Measurements from ENCODE around the gene AADACL4. TPM values are rescaled to one million over a fixed set of nuclear protein-coding genes. Genes with fewer than 3 reads are reported as not detected.

The AADACL4 gene
- total and polyA plus RNA-seq, 2 experiments from 2014 or later: not detected

DNA sequence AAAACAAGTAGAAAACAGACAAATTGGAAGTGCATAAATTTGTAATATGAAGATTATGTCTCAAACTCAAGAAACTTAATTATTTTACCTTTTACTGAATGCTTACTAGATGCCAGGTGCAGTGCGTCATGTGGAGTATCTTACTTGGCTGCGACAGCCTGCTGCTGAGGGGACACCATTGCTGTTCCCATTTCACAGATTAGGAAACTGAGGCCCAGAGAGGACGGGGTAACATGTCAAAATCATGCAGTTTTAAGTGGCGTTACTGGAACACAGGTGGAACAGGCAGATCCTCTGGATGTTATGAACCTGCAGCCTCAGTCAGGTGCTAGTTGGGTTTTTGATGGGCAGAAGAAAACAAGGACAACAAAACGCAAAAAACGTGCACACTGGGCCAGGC is 18.6 kb upstream of the AADACL4 start:
- ATAC-seq: no peak
- H3K27ac Mint-ChIP-seq: no peak overlapping the region
- H3K9me3 Mint-ChIP-seq: 0 out of 3 replicates have a peak, but pooled peaks cover 8% of the 10 kb centered on the region

More for the DNA sequence above, 18.6 kb upstream of the AADACL4 start:
- Mint-ChIP-seq H3K4me1 (peaks cover 42% of the 10 kb centered on the region), H3K27me3 (ENCODE audit: insufficient read depth, low read depth, poor library complexity) (peaks cover 5% of the 10 kb centered on the region), H3K36me3 (ENCODE audit: low read depth) (peaks cover 5% of the 10 kb centered on the region; the same call in 1 of the 3 replicates), H3K4me3 (no peak overlapping the region)
- no peaks in the 10 kb centered on the region for H4K20me1 ChIP-seq (replicated peaks; ENCODE audit: insufficient read depth)
- no peaks in the 10 kb centered on the region for H3K79me2 ChIP-seq (replicated peaks; ENCODE audit: insufficient read depth)
- no peak overlapping the region for H3K4me3 ChIP-seq
- no peaks in the 10 kb centered on the region for H3K9me2 ChIP-seq (ENCODE audit: insufficient read depth)
- no peaks in the 10 kb centered on the region for H3K36me3 ChIP-seq (ENCODE audit: insufficient read depth)
- H3K27me3 ChIP-seq (ENCODE audit: insufficient read depth): no peaks in the 10 kb centered on the region
- no peak overlapping the region for H3K27ac ChIP-seq (ENCODE audit: low read depth)
- no peak for DNase-seq (ENCODE audit: low spot score)
- TF ChIP-seq EZH2 (IDR thresholded peaks at IDR 0.05; ENCODE audit: low read depth, unreplicated experiment) (no peak), EZH2phosphoT487 (IDR thresholded peaks at IDR 0.05; ENCODE audit: unreplicated experiment) (no peak), ZNF331 (CRISPR knock-in tag; IDR thresholded peaks at IDR 0.05; ENCODE audit: low read depth) (no peak), ZNF114 (CRISPR knock-in tag; IDR thresholded peaks at IDR 0.05) (no peak), STAT1 (IDR thresholded peaks at IDR 0.05; ENCODE audit: unreplicated experiment) (no peak), NANOG (IDR thresholded peaks at IDR 0.05; ENCODE audit: borderline replicate concordance) (no peak), CREB1 (CRISPR knock-in tag; IDR thresholded peaks at IDR 0.05; ENCODE audit: low read depth) (no peak), POLR2AphosphoS5 (IDR thresholded peaks at IDR 0.05; ENCODE audit: low read depth) (no peak), JUNB (IDR thresholded peaks at IDR 0.05; ENCODE audit: unreplicated experiment) (no peak)
- TF ChIP-seq, protein P1, sequence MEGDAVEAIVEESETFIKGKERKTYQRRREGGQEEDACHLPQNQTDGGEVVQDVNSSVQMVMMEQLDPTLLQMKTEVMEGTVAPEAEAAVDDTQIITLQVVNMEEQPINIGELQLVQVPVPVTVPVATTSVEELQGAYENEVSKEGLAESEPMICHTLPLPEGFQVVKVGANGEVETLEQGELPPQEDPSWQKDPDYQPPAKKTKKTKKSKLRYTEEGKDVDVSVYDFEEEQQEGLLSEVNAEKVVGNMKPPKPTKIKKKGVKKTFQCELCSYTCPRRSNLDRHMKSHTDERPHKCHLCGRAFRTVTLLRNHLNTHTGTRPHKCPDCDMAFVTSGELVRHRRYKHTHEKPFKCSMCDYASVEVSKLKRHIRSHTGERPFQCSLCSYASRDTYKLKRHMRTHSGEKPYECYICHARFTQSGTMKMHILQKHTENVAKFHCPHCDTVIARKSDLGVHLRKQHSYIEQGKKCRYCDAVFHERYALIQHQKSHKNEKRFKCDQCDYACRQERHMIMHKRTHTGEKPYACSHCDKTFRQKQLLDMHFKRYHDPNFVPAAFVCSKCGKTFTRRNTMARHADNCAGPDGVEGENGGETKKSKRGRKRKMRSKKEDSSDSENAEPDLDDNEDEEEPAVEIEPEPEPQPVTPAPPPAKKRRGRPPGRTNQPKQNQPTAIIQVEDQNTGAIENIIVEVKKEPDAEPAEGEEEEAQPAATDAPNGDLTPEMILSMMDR (conservative IDR thresholded peaks at IDR 0.05; ENCODE audit: low read depth in 2 of 2): no peak
- TF ChIP-seq, protein P2, sequence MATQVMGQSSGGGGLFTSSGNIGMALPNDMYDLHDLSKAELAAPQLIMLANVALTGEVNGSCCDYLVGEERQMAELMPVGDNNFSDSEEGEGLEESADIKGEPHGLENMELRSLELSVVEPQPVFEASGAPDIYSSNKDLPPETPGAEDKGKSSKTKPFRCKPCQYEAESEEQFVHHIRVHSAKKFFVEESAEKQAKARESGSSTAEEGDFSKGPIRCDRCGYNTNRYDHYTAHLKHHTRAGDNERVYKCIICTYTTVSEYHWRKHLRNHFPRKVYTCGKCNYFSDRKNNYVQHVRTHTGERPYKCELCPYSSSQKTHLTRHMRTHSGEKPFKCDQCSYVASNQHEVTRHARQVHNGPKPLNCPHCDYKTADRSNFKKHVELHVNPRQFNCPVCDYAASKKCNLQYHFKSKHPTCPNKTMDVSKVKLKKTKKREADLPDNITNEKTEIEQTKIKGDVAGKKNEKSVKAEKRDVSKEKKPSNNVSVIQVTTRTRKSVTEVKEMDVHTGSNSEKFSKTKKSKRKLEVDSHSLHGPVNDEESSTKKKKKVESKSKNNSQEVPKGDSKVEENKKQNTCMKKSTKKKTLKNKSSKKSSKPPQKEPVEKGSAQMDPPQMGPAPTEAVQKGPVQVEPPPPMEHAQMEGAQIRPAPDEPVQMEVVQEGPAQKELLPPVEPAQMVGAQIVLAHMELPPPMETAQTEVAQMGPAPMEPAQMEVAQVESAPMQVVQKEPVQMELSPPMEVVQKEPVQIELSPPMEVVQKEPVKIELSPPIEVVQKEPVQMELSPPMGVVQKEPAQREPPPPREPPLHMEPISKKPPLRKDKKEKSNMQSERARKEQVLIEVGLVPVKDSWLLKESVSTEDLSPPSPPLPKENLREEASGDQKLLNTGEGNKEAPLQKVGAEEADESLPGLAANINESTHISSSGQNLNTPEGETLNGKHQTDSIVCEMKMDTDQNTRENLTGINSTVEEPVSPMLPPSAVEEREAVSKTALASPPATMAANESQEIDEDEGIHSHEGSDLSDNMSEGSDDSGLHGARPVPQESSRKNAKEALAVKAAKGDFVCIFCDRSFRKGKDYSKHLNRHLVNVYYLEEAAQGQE (IDR thresholded peaks at IDR 0.05; ENCODE audit: unreplicated experiment): no peak
- TF ChIP-seq, protein P3, sequence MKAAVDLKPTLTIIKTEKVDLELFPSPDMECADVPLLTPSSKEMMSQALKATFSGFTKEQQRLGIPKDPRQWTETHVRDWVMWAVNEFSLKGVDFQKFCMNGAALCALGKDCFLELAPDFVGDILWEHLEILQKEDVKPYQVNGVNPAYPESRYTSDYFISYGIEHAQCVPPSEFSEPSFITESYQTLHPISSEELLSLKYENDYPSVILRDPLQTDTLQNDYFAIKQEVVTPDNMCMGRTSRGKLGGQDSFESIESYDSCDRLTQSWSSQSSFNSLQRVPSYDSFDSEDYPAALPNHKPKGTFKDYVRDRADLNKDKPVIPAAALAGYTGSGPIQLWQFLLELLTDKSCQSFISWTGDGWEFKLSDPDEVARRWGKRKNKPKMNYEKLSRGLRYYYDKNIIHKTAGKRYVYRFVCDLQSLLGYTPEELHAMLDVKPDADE (IDR thresholded peaks at IDR 0.05): no peak
- TF ChIP-seq, protein P4, sequence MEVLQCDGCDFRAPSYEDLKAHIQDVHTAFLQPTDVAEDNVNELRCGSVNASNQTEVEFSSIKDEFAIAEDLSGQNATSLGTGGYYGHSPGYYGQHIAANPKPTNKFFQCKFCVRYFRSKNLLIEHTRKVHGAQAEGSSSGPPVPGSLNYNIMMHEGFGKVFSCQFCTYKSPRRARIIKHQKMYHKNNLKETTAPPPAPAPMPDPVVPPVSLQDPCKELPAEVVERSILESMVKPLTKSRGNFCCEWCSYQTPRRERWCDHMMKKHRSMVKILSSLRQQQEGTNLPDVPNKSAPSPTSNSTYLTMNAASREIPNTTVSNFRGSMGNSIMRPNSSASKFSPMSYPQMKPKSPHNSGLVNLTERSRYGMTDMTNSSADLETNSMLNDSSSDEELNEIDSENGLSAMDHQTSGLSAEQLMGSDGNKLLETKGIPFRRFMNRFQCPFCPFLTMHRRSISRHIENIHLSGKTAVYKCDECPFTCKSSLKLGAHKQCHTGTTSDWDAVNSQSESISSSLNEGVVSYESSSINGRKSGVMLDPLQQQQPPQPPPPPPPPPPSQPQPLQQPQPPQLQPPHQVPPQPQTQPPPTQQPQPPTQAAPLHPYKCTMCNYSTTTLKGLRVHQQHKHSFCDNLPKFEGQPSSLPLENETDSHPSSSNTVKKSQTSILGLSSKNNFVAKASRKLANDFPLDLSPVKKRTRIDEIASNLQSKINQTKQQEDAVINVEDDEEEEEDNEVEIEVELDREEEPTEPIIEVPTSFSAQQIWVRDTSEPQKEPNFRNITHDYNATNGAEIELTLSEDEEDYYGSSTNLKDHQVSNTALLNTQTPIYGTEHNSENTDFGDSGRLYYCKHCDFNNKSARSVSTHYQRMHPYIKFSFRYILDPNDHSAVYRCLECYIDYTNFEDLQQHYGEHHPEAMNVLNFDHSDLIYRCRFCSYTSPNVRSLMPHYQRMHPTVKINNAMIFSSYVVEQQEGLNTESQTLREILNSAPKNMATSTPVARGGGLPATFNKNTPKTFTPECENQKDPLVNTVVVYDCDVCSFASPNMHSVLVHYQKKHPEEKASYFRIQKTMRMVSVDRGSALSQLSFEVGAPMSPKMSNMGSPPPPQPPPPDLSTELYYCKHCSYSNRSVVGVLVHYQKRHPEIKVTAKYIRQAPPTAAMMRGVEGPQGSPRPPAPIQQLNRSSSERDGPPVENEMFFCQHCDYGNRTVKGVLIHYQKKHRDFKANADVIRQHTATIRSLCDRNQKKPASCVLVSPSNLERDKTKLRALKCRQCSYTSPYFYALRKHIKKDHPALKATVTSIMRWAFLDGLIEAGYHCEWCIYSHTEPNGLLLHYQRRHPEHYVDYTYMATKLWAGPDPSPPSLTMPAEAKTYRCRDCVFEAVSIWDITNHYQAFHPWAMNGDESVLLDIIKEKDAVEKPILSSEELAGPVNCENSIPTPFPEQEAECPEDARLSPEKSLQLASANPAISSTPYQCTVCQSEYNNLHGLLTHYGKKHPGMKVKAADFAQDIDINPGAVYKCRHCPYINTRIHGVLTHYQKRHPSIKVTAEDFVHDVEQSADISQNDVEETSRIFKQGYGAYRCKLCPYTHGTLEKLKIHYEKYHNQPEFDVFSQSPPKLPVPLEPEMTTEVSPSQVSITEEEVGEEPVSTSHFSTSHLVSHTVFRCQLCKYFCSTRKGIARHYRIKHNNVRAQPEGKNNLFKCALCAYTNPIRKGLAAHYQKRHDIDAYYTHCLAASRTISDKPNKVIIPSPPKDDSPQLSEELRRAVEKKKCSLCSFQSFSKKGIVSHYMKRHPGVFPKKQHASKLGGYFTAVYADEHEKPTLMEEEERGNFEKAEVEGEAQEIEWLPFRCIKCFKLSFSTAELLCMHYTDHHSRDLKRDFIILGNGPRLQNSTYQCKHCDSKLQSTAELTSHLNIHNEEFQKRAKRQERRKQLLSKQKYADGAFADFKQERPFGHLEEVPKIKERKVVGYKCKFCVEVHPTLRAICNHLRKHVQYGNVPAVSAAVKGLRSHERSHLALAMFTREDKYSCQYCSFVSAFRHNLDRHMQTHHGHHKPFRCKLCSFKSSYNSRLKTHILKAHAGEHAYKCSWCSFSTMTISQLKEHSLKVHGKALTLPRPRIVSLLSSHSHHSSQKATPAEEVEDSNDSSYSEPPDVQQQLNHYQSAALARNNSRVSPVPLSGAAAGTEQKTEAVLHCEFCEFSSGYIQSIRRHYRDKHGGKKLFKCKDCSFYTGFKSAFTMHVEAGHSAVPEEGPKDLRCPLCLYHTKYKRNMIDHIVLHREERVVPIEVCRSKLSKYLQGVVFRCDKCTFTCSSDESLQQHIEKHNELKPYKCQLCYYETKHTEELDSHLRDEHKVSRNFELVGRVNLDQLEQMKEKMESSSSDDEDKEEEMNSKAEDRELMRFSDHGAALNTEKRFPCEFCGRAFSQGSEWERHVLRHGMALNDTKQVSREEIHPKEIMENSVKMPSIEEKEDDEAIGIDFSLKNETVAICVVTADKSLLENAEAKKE (CRISPR knock-in tag; IDR thresholded peaks at IDR 0.05): no peak
- H3K4me2 ChIP-seq: no peak overlapping the region
- H3F3A ChIP-seq (replicated peaks; ENCODE audit: low read depth): 0 out of 2 replicates have a peak, but pooled peaks cover 8% of the 10 kb centered on the region
- peaks cover 24% of the 10 kb centered on the region for H3K4me1 ChIP-seq (ENCODE audit: insufficient read depth)
- no peak overlapping the region for H2AFZ ChIP-seq

Data from GM23338 (cell line).